SJCRH30 (cell line): ENCODE data around the gene FLII. TPM values are rescaled to one million over a fixed set of nuclear protein-coding genes. Genes with fewer than 3 reads are reported as not detected.

Experiments
- DNase-seq, 2 experiments: peaks; one replicate each; pipeline ENCODE4 v3.0.0-alpha.2; 2015 to 2020
- H3K27ac ChIP-seq: fragments of 250-450 bp; sonication (Bioruptor Pico); 2 replicates; pipeline ENCODE4 v1.5.1; 2020; ENCODE audit warnings: mild to moderate bottlenecking, moderate library complexity
- H3K27me3 ChIP-seq: fragments of 250-450 bp; sonication (Bioruptor Pico); 2 replicates; pipeline ENCODE4 v1.5.1; 2020; ENCODE audit warnings: mild to moderate bottlenecking, moderate library complexity
- H3K36me3 ChIP-seq: fragments of 250-450 bp; sonication (Bioruptor Pico); 2 replicates; pipeline ENCODE4 v1.5.1; 2020; ENCODE audit warnings: mild to moderate bottlenecking, moderate library complexity
- H3K4me1 ChIP-seq: fragments of 250-450 bp; sonication (Bioruptor Pico); 2 replicates; pipeline ENCODE4 v1.5.1; 2020; ENCODE audit warnings: mild to moderate bottlenecking, moderate library complexity
- H3K4me3 ChIP-seq: fragments of 250-450 bp; sonication (Bioruptor Pico); 2 replicates; pipeline ENCODE4 v1.5.1; 2020; ENCODE audit warnings: mild to moderate bottlenecking, moderate library complexity
- H3K9me3 ChIP-seq: fragments of 250-450 bp; sonication (Bioruptor Pico); replicated peaks from 2 replicates; pipeline ENCODE4 v1.5.1; 2020; ENCODE audit warnings: mild to moderate bottlenecking, moderate library complexity
- total RNA-seq: library from RNA; depleted of rRNA; stranded (reverse); fragments of >200 nt; shearing (Covaris generic); gene quantifications from 2 replicates; pipeline ENCODE4 v1.2.3, GENCODE V29; 2014; rRNA removed

FLII gene
- total RNA-seq, 1 experiment from 2014 or later, result 288 TPM

DNA sequence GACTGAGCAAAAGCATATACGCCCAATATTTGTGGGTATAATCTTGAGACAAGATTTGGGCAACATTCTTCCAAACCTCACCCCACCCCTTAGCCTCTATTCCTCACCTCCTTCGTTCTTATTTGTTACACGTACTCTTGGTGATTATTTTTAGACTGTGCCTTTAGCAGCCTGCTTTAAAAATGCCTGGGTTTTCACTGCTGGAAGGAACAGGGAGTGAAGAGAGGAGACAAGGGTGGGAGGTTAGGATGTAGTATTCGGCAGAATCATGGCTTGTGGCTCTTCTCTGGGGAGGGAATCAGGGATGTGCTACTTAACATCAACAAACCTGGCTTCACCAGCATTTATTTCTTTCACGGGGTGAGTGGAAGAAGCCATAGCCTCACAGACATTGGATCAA is 63.3 kb downstream of the FLII start:
- Histone ChIP-seq H3K4me3 (no peak overlapping the region), H3K4me1 (no peaks in the 10 kb centered on the region), H3K9me3 (no peaks in the 10 kb centered on the region), H3K27me3 (no peaks in the 10 kb centered on the region), H3K27ac (no peak overlapping the region), H3K36me3 (peaks cover 82% of the 10 kb centered on the region)
- DNase-seq, result no peak

Other genes starting within 250 kb of the FLII start
- gene ATPAF2, start 219.6 kb downstream of the FLII start, total RNA-seq, result 53.6 and 58.3 TPM in 2 replicates
- gene GID4, start 219.3 kb downstream of the FLII start, total RNA-seq, result 35.4 and 39.6 TPM in 2 replicates
- gene DRG2, start 170.8 kb downstream of the FLII start, total RNA-seq, result 69.1 and 72.2 TPM in 2 replicates
- 0.53 and 0.58 TPM in 2 replicates for gene MYO15A, start 150.0 kb downstream of the FLII start, total RNA-seq
- 297 and 308 TPM in 2 replicates for gene ALKBH5, start 74.9 kb downstream of the FLII start, total RNA-seq
- 75.0 and 78.3 TPM in 2 replicates for gene LLGL1, start 33.1 kb downstream of the FLII start, total RNA-seq
- gene MIEF2, start 1.9 kb upstream of the FLII start, total RNA-seq, result 17.5 and 18.4 TPM in 2 replicates
- 236 and 239 TPM in 2 replicates for gene TOP3A, start 56.3 kb upstream of the FLII start, total RNA-seq
- gene SMCR8, start 56.6 kb upstream of the FLII start, total RNA-seq, result 41.5 and 45.7 TPM in 2 replicates
- 84.6 and 92.6 TPM in 2 replicates for gene SHMT1, start 104.8 kb upstream of the FLII start, total RNA-seq
- gene EVPLL, start 119.0 kb upstream of the FLII start, total RNA-seq, result not detected in 2 replicates
- not detected in 2 replicates for gene LGALS9C, start 218.1 kb upstream of the FLII start, total RNA-seq